RWPE2 (cell line): Measurements from ENCODE around the gene TIE1.
A peak's percentile ranks its signal among the peaks of the same experiment; 100 is the strongest.

Experiments used
- ATAC-seq: fragments of 200-7000 bp; cut with Tn5 transposase; 3 replicates; pipeline ENCODE4 v1.9.1; 2021; ENCODE audit warnings: low read depth
- DNase-seq: peaks from one replicate; pipeline ENCODE4 v3.0.0-alpha.2; 2020; ENCODE audit warnings: low spot score
- H3K27ac ChIP-seq: fragments of 450-650 bp; 2 replicates; pipeline ENCODE4 v1.5.1; 2017; ENCODE audit warnings: mild to moderate bottlenecking; ENCODE audit not compliant: poor library complexity, severe bottlenecking
- H3K27me3 ChIP-seq: fragments of 250-450 bp; sonication (Bioruptor Pico); 2 replicates; pipeline ENCODE4 v1.5.1; 2021; ENCODE audit warnings: mild to moderate bottlenecking, moderate library complexity; ENCODE audit not compliant: insufficient read depth, poor library complexity, severe bottlenecking
- H3K36me3 ChIP-seq: fragments of 250-450 bp; sonication (Bioruptor Pico); 2 replicates; pipeline ENCODE4 v1.5.1; 2020; ENCODE audit warnings: low read depth, mild to moderate bottlenecking, moderate library complexity
- H3K4me1 ChIP-seq: fragments of 250-450 bp; sonication (Bioruptor Pico); 2 replicates; pipeline ENCODE4 v1.5.1; 2021; ENCODE audit warnings: mild to moderate bottlenecking, moderate library complexity; ENCODE audit not compliant: insufficient read depth, poor library complexity, severe bottlenecking
- H3K4me3 ChIP-seq: fragments of 250-450 bp; sonication (Bioruptor Pico); 2 replicates; pipeline ENCODE4 v1.5.1; 2021; ENCODE audit warnings: mild to moderate bottlenecking, moderate library complexity; ENCODE audit not compliant: severe bottlenecking
- H3K9me3 ChIP-seq: fragments of 250-450 bp; sonication (Bioruptor Pico); 2 replicates; pipeline ENCODE4 v1.5.1; 2021; ENCODE audit warnings: mild to moderate bottlenecking, moderate library complexity; ENCODE audit not compliant: severe bottlenecking
- CTCF ChIP-seq: fragments of 450-650 bp; IDR thresholded peaks from one replicate; pipeline ENCODE4 v1.5.1; 2017; ENCODE audit warnings: mild to moderate bottlenecking, moderate library complexity; ENCODE audit not compliant: poor library complexity, severe bottlenecking

Gene TIE1

GRCh38 chr1:43266881-43267280, 33.9 kb upstream of the TIE1 start:
- no peak overlapping the region for H3K4me3 ChIP-seq

GRCh38 chr1:43267291-43267805, 33.4 kb upstream of the TIE1 start:
- no peak overlapping the region for H3K4me3 ChIP-seq
- no peak for ATAC-seq
- no peaks in the 10 kb centered on the region for H3K36me3 ChIP-seq
- H3K27me3 ChIP-seq: no peaks in the 10 kb centered on the region
- H3K4me1 ChIP-seq: no peaks in the 10 kb centered on the region
- DNase-seq: no peak
- no peak for TF ChIP-seq CTCF
- H3K9me3 ChIP-seq: peaks cover 2% of the 10 kb centered on the region
- no peak overlapping the region for H3K27ac ChIP-seq

More at GRCh38 chr1:43266881-43267280, 33.9 kb upstream of the TIE1 start:
- Histone ChIP-seq H3K9me3 (peaks cover 2% of the 10 kb centered on the region), H3K4me1 (no peaks in the 10 kb centered on the region), H3K36me3 (no peaks in the 10 kb centered on the region), H3K27ac (no peak overlapping the region), H3K27me3 (no peaks in the 10 kb centered on the region)
- ATAC-seq (no peak), DNase-seq (no peak)
- no peak for TF ChIP-seq CTCF

- Histone ChIP-seq H3K9me3 (peaks cover 2% of the 10 kb centered on the region), H3K27ac (no peak overlapping the region), H3K36me3 (no peaks in the 10 kb centered on the region), H3K4me3 (no peak overlapping the region), H3K4me1 (no peaks in the 10 kb centered on the region), H3K27me3 (no peaks in the 10 kb centered on the region)
- no peak for ATAC-seq
- no peak for DNase-seq
- no peak for TF ChIP-seq CTCF
These were observed 32.9 kb upstream of the TIE1 start for GRCh38 chr1:43267818-43268425.

- Histone ChIP-seq H3K27ac (no peak within 1 kb of the TSS), H3K27me3 (no peaks in the 10 kb centered on the region), H3K36me3 (no peaks in the 10 kb centered on the region), H3K4me3 (peak within 1 kb of the TSS; percentile 12), H3K9me3 (no peaks in the 10 kb centered on the region), H3K4me1 (peaks cover 7% of the 10 kb centered on the region)
- DNase-seq: peak; percentile 19
- no peak for TF ChIP-seq CTCF
- ATAC-seq: no peak
These were observed 31.0 kb upstream of the TIE1 start, which contains the start of gene TMEM125 for GRCh38 chr1:43269627-43270375. TSS of gene TMEM125 (plus strand) at chr1:43269983. CDS start at chr1:43272723, 2,740 bp downstream.
